Muscle layer of duodenum (tissue), 2 donors: ENCODE results near the gene LARP1B.

Experiments used
- H3K27ac ChIP-seq: one replicate; pipeline ENCODE4 v1.7.0; 2013; ENCODE audit warnings: mild to moderate bottlenecking, low read length
- H3K27me3 ChIP-seq: one replicate; pipeline ENCODE4 v1.7.0; 2013; ENCODE audit warnings: low read depth, mild to moderate bottlenecking, control low read depth, low read length
- H3K36me3 ChIP-seq, 2 donors: one replicate each; pipeline ENCODE4 v1.7.0; 2013; ENCODE audit warnings: low read length in 2 of 2, control low read depth in 1 of 2, mild to moderate bottlenecking in 1 of 2; ENCODE audit not compliant: insufficient read depth in 2 of 2, control insufficient read depth in 1 of 2
- H3K4me1 ChIP-seq, 2 donors: one replicate each; pipeline ENCODE4 v1.7.0; 2013; ENCODE audit warnings: low read length in 2 of 2, mild to moderate bottlenecking in 2 of 2, control low read depth in 1 of 2, moderate library complexity in 1 of 2; ENCODE audit not compliant: insufficient read depth in 2 of 2, control insufficient read depth in 1 of 2
- H3K4me3 ChIP-seq, 2 donors: one replicate each; pipeline ENCODE4 v1.7.0; 2013; ENCODE audit warnings: low read length in 2 of 2, low read depth in 1 of 2, mild to moderate bottlenecking in 1 of 2
- H3K9me3 ChIP-seq, 2 donors: one replicate each; pipeline ENCODE4 v1.7.0; 2013; ENCODE audit warnings: low read length in 2 of 2, control low read depth in 1 of 2, mild to moderate bottlenecking in 1 of 2; ENCODE audit not compliant: control insufficient read depth in 1 of 2
- donor health status: healthy.

The LARP1B gene

DNA sequence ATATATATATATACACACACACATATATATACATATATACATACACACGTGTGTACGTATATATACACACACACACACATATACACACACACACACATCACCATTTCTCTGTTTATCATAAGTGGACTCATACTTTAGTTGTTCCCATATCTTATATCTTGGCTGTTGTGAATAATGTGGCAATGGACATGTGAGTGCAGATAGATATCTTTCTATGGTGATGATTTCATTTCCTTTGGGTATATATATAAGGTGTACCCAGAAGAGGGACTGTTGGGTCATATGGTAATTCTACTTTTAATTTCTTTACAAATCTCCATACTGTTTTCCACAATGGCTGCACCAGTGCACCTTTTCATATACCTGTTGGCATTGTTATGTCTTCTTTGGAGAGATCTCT lies 105.9 kb downstream of the LARP1B start:
- no peaks in the 10 kb centered on the region for H3K27me3 ChIP-seq
- H3K4me1 ChIP-seq = no peaks in the 10 kb centered on the region
- H3K36me3 ChIP-seq = no peaks in the 10 kb centered on the region
- no peak overlapping the region for H3K4me3 ChIP-seq
- no peaks in the 10 kb centered on the region for H3K9me3 ChIP-seq
- no peak overlapping the region for H3K27ac ChIP-seq

DNA sequence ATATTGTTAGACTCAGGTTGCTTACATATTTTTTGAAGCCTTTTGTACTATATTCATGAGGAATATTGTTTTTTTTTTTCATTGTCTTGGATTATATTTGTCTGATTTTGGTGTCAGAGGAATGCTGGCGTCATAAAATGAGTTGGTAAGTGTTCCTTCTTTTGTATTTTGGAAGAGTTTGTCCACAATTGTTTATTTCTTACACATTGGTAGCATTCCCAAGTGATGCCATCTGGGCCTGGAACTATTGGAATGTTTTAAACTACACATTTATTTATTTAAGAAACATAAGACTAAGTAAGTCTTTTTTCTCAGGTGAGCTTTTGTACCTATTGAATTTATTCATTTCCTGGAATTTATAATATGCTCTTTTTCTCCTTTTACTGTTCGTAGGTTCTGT lies 107.6 kb downstream of the LARP1B start:
- Histone ChIP-seq H3K36me3 (no peaks in the 10 kb centered on the region), H3K4me1 (no peaks in the 10 kb centered on the region), H3K9me3 (no peaks in the 10 kb centered on the region), H3K27me3 (no peaks in the 10 kb centered on the region), H3K4me3 (no peak overlapping the region), H3K27ac (no peak overlapping the region)

DNA sequence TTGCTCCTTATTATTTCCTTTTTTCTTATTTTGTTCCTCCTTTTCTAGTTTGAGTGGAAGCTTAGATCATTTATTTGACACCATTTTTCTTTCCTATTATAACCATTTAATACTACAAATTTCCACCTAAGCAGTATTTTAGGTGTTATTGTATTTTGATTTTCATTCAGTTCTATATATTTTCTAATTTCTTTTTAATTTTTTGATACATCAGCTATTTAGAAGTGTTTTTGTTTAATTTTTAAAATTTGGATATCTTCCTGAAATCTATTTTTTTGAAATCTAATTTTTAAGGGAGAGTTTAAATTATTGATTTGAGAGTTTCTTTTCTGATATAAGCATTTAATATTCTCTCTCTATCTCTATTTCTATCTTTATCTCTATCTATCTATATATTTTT lies 108.1 kb downstream of the LARP1B start:
- Histone ChIP-seq H3K36me3 (no peaks in the 10 kb centered on the region), H3K27me3 (no peaks in the 10 kb centered on the region), H3K4me1 (no peaks in the 10 kb centered on the region), H3K9me3 (no peaks in the 10 kb centered on the region), H3K4me3 (no peak overlapping the region), H3K27ac (no peak overlapping the region)

DNA sequence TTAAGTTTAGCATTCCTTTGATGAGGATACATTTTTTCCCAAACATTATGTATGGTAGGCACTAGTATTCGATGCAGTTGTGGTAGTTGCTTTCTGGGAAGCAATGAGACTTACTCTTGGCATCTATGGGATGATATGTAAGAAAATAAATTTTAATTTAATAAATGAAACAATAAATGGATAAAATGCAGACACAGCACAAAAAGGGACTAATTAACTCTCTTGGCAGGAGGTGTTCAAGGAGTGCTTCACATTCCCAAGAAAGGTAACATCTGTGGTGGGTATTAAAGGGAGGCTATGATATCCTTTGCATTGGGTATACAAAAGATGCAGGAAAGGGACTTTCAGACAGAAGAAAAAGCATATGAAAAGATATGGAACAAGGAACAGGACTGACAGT lies 115.5 kb downstream of the LARP1B start:
- H3K4me1 ChIP-seq = no peaks in the 10 kb centered on the region
- H3K27me3 ChIP-seq = no peaks in the 10 kb centered on the region
- H3K4me3 ChIP-seq = no peak overlapping the region
- H3K9me3 ChIP-seq = no peaks in the 10 kb centered on the region
- H3K36me3 ChIP-seq = peaks cover 0 to 4% of the 10 kb centered on the region in 2 donors
- H3K27ac ChIP-seq = no peak overlapping the region

DNA sequence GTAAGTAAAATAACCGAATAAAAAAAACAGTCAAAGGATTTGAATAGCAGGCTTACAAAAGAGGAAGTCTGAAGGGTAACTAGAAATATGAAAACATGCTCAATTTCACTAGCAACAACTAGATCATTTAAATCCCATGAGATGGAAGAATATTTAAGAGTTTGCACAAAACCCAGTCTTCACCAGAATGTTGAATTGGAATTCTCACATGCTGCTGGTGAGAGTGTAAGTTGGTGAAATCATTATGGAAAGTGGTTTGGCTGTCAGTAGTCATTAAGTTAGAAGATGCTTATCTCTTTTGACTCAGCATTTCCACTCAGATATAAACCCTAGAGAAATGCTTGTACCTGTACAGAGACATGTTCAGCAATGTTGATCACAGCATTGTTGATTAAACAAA lies 116.4 kb downstream of the LARP1B start:
- Histone ChIP-seq H3K27ac (no peak overlapping the region), H3K4me3 (no peak overlapping the region), H3K9me3 (no peaks in the 10 kb centered on the region), H3K4me1 (no peaks in the 10 kb centered on the region), H3K36me3 (peaks cover 2 to 4% of the 10 kb centered on the region in 2 donors), H3K27me3 (no peaks in the 10 kb centered on the region)

DNA sequence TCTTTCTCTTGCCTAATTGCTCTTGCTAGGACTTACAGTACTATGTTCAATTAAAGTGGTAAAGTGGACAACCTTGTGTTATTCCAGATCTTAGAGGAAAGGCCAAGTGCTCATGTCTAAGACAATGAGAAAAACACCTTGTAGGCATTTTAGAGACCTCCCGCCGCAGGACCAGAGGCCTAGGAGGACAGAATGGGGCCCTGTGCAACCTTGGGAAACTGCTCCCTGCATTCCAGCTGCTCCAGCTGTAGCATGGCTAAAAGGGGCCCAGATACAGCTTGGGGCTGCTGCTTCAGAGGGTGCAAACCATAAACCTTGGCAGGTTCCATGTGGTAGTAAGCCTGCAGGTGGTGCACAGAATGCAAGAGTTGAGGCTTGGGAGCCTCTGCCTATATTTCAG lies 125.5 kb downstream of the LARP1B start:
- Histone ChIP-seq H3K4me1 (no peaks in the 10 kb centered on the region), H3K36me3 (peaks cover 0 to 12% of the 10 kb centered on the region in 2 donors), H3K27ac (no peak overlapping the region), H3K9me3 (no peaks in the 10 kb centered on the region), H3K4me3 (no peak overlapping the region), H3K27me3 (no peaks in the 10 kb centered on the region)

DNA sequence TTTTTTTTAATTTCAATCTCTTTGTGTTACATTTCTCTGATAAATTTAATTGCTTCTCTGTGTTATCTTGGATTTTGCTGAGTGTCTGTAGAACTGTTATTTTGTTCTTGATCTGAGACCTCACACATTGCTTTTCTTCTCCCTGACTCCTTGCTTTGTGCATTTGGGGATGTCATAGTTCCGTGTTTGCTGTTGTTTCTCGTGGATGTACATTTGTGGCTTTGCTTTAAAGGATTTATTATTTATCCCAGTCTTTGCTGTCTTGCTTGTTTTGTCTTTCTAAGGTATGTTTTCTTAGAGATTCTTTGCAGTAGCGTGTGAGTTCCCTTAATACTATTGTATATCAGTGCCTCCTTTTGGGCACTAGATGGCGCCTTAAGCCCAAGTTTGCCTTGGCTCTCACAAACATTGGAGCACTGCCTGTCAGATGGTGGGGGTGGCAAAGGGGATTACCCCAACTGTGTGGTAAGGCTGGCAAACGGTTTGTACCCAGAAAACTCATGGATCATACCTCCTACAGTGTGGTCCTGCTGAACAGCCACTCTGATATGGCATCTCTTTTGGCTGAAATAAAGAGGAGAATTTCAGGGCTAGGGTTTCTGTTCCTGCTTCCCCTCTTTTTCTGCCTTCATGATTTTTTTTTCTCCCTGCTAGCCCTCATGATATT lies 130.1 kb downstream of the LARP1B start:
- H3K36me3 ChIP-seq = no peaks in the 10 kb centered on the region
- no peaks in the 10 kb centered on the region for H3K9me3 ChIP-seq
- no peak overlapping the region for H3K4me3 ChIP-seq
- no peak overlapping the region for H3K27ac ChIP-seq
- H3K27me3 ChIP-seq = no peaks in the 10 kb centered on the region
- no peaks in the 10 kb centered on the region for H3K4me1 ChIP-seq

DNA sequence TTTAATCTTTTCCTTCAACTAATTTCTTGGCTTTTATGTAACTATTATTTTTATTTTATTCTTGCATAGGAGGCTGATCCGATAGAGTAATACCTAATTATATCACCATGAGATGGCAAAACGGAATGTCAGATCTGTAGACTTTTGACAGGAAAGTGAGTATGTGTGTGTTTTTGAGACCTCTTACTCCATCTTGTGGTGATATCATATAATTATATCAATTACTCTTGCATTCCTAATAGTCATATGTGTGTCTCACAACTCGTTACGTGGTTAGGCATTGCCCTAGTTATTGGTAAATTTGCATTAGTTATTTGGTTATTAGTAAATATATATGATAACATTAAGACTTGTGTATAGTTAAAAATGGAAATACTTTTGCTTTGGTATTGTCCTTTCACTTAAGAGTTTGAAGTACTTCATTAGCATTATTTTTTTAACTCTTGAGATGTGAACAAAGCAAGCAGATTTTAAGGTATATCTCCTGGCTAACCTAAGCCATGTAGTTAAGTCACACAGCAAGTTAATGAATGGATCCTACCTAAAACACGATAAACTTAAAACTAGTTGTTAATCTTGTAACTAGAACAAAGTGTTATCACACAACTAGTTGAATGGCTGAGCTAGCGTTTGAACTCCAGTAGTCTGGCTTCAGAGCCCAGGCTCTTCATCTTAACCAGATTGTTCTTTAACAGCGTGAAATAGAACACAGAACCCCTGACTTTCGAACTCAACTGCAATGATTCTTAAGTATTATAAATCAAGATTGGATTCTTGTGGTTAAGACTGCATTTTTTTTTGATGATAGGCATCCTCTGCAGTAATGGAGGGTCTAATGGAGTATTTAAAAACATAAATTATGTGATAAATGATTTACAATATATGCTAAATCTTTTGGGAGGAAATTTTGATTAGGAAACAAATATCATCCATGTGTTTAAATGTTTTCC lies 159.4 kb downstream of the LARP1B start:
- H3K27ac ChIP-seq = no peak overlapping the region
- H3K27me3 ChIP-seq = no peaks in the 10 kb centered on the region
- no peaks in the 10 kb centered on the region for H3K4me1 ChIP-seq
- H3K4me3 ChIP-seq = no peak overlapping the region
- no peaks in the 10 kb centered on the region for H3K9me3 ChIP-seq
- H3K36me3 ChIP-seq = no peaks in the 10 kb centered on the region

DNA sequence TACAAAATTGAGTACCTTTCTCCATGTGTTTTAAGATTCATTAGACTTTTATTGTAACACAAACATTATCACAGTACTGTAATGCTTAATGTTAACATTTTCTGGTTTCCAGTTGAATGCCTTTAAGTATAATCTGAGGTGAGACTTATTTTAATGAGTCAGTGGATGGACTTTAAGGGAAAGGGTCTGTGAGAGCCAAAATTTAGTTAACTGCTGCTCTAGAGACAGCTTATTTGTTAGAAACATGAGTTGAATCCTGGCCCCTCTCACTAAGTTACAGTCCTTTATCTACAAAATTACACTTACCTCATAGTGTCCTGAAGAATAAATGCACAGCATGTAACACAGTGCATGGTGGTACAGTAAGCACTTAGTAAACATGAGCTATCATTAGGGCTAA lies 160.5 kb downstream of the LARP1B start:
- Histone ChIP-seq H3K36me3 (no peaks in the 10 kb centered on the region), H3K27ac (no peak overlapping the region), H3K4me3 (no peak overlapping the region), H3K4me1 (no peaks in the 10 kb centered on the region), H3K9me3 (no peaks in the 10 kb centered on the region), H3K27me3 (no peaks in the 10 kb centered on the region)

DNA sequence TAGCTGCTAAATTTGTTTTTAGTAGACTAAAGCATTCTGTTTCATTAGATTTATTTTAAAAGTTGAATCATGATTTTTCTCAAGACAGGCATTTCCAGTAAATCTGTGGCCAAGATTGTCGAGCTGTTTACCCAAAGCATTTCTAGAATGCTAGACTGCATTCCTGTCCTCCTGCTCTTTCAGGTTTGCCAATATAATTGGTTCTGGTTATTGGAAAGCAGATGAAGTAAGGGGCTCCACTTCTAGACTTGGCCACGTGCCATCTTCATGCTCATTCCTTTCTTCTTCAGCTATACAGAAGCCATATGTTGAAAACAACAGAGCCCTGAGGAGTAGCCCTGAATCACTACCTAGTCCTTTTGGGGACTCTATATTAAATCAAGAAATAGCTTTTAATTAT lies 164.0 kb downstream of the LARP1B start:
- H3K27ac ChIP-seq = no peak overlapping the region

DNA sequence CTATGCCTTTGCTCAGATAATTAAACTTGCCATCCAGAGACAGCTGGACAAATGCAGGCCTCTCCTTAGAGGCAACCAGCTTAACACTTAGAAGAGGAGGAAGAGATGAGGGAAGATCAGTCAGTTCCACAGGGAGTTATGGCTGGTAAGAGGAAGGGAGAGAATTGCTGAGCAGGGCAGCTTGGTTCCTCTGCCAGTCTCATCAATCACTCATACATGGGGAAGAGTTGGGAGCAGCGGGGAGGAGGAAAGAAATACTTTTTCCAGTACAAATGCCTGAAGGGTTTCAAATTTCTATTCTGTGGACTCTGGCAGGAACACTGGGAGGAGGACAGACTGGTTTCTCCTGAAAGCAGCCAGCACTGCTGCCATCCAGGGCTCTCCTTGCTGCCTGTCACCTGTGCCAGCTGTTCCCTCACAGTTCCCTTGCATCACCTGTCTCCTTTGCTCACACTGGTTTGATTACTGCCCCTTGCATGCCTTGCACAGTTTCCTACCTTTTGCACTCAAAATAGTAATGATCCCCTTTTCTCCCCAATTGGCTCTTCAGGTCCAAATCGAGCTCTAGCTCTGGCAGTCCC lies 167.0 kb downstream of the LARP1B start:
- H3K27ac ChIP-seq = no peak overlapping the region
- H3K9me3 ChIP-seq = no peaks in the 10 kb centered on the region
- no peaks in the 10 kb centered on the region for H3K27me3 ChIP-seq
- no peaks in the 10 kb centered on the region for H3K36me3 ChIP-seq
- H3K4me1 ChIP-seq = no peaks in the 10 kb centered on the region
- H3K4me3 ChIP-seq = no peak overlapping the region

More for the DNA sequence above, 164.0 kb downstream of the LARP1B start:
- Histone ChIP-seq H3K27me3 (no peaks in the 10 kb centered on the region), H3K4me3 (no peak overlapping the region), H3K4me1 (no peaks in the 10 kb centered on the region), H3K9me3 (no peaks in the 10 kb centered on the region), H3K36me3 (no peaks in the 10 kb centered on the region)
